Panc1 (cell line): ENCODE results near the gene FOCAD. TPM values are rescaled to one million over a fixed set of nuclear protein-coding genes. Genes with fewer than 3 reads are reported as not detected.

Experiments
- ATAC-seq: fragments of 200-7000 bp; cut with Tn5 transposase; 2 replicates; pipeline ENCODE4 v1.9.1; 2020; ENCODE audit warnings: mild to moderate bottlenecking, moderate library complexity
- BruUV-seq: library from RNA; stranded (reverse); fragments of 400-500 nt; replicated peaks from 2 replicates; lab custom pipeline; 2021; lab: Mats Ljungman, UMichigan
- CTCF ChIA-PET: fragments of 300-600 bp; sonication (Branson Sonifier 250); formaldehyde crosslinking; loops from one replicate; lab custom pipeline; 2022; ENCODE audit warnings: antibody characterized with exemption; lab: Charles Lee
- POLR2A ChIA-PET: fragments of 300-600 bp; sonication (Branson Sonifier 250); formaldehyde crosslinking; loops from one replicate; lab custom pipeline; 2022; ENCODE audit warnings: antibody characterized with exemption; lab: Charles Lee
- DNase-seq: peaks from one replicate; pipeline ENCODE4 v3.0.0-alpha.2; 2010; ENCODE audit warnings: low read depth, low spot score
- H3K27ac ChIP-seq: 2 replicates; pipeline ENCODE4 v1.5.1; 2011; ENCODE audit warnings: mild to moderate bottlenecking, low read length, inconsistent platforms
- H3K27me3 ChIP-seq: fragments of 200-500 bp; sonication (Bioruptor generic); 2 replicates; pipeline ENCODE4 v1.6.0; 2014; ENCODE audit warnings: low read length, inconsistent platforms; ENCODE audit not compliant: control insufficient read depth, insufficient read depth
- H3K36me3 ChIP-seq: fragments of 200-500 bp; sonication (Bioruptor generic); 2 replicates; pipeline ENCODE4 v1.5.1; 2014; ENCODE audit warnings: inconsistent platforms, mild to moderate bottlenecking, low read length, moderate library complexity; ENCODE audit not compliant: control insufficient read depth, insufficient read depth
- H3K4me1 ChIP-seq: 2 replicates; pipeline ENCODE4 v1.5.1; 2011; ENCODE audit warnings: inconsistent platforms, mild to moderate bottlenecking, low read length, moderate library complexity; ENCODE audit not compliant: control insufficient read depth, insufficient read depth
- H3K4me3 ChIP-seq, 2 experiments: 2 replicates each; pipeline ENCODE4 v1.5.1; 2011 to 2012; ENCODE audit warnings: low read depth in 2 of 2, low read length in 2 of 2, mild to moderate bottlenecking in 2 of 2, inconsistent platforms in 1 of 2, moderate library complexity in 1 of 2
- H3K9me3 ChIP-seq: fragments of 200-500 bp; sonication (Bioruptor generic); 2 replicates; pipeline ENCODE4 v1.5.1; 2014; ENCODE audit warnings: low read depth, mild to moderate bottlenecking, inconsistent platforms, low read length, moderate library complexity; ENCODE audit not compliant: control insufficient read depth, insufficient read depth
- CTCF ChIP-seq: fragments of 450-650 bp; IDR thresholded peaks from 2 replicates; pipeline ENCODE4 v1.5.1; 2017; ENCODE audit warnings: mild to moderate bottlenecking
- POLR2AphosphoS5 ChIP-seq: IDR thresholded peaks from 2 replicates; pipeline ENCODE4 v1.6.1; 2012; ENCODE audit warnings: mild to moderate bottlenecking, low read depth, low read length, moderate library complexity
- SIN3A ChIP-seq: IDR thresholded peaks from 2 replicates; pipeline ENCODE4 v1.6.1; 2012; ENCODE audit warnings: low read depth, mild to moderate bottlenecking, low read length, moderate library complexity, borderline replicate concordance; ENCODE audit not compliant: insufficient read depth
- TCF7L2 ChIP-seq: IDR thresholded peaks from 2 replicates; pipeline ENCODE4 v1.6.1; 2011; ENCODE audit warnings: mild to moderate bottlenecking, low read depth, low read length, inconsistent platforms
- in situ Hi-C: cut with HindIII; loops from 2 replicates; pipeline ENCODE4 v1.10.0; 2016; ENCODE audit warnings: low sequenced_read_pairs, low pct_unique_long_range_greater_than_20kb
- intact Hi-C: fragments of 100-400 bp; cut with micrococcal nuclease; formaldehyde crosslinking; loops from one replicate; pipeline ENCODE4 v1.10.0; 2022; ENCODE audit not compliant: unreplicated experiment
- total RNA-seq: library from RNA; stranded (reverse); gene quantifications from one replicate; pipeline ENCODE4 v1.2.1, GENCODE V29; 2021; ENCODE audit not compliant: unreplicated experiment
- TF ChIP-seq, protein P1 (sequence below), 2 experiments: IDR thresholded peaks; 2 replicates each; pipeline ENCODE4 v1.6.1; 2011 to 2012; ENCODE audit warnings: low read depth in 2 of 2, control low read depth in 1 of 2, low read length in 1 of 2, mild to moderate bottlenecking in 1 of 2, moderate library complexity in 1 of 2; ENCODE audit not compliant: insufficient read depth in 1 of 2

Gene FOCAD
- total RNA-seq, 1 experiment from 2014 or later: 9.8 TPM

DNA sequence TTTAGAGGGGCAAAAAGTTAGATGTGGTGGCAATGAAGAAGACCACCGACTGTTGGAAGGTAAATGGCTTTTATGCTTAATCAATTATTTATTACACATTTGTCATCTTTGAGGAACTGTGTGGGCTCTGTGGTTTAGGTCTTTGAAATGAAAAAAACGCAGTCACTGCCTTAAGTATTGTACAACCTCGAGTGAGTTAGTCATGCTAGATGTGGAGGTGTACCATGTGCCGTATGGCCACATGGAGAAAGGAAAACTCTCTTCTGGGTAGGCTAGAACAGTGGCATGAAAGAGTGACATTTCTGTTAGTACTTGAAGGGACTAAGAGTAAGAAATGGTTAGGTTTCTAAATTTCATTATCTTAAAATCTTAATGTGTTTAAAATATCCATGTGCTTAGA, 181.3 kb downstream of the FOCAD start:
- TF ChIP-seq SIN3A (no peak), TCF7L2 (no peak), CTCF (no peak), POLR2AphosphoS5 (no peak)
- TF ChIP-seq, protein P1, sequence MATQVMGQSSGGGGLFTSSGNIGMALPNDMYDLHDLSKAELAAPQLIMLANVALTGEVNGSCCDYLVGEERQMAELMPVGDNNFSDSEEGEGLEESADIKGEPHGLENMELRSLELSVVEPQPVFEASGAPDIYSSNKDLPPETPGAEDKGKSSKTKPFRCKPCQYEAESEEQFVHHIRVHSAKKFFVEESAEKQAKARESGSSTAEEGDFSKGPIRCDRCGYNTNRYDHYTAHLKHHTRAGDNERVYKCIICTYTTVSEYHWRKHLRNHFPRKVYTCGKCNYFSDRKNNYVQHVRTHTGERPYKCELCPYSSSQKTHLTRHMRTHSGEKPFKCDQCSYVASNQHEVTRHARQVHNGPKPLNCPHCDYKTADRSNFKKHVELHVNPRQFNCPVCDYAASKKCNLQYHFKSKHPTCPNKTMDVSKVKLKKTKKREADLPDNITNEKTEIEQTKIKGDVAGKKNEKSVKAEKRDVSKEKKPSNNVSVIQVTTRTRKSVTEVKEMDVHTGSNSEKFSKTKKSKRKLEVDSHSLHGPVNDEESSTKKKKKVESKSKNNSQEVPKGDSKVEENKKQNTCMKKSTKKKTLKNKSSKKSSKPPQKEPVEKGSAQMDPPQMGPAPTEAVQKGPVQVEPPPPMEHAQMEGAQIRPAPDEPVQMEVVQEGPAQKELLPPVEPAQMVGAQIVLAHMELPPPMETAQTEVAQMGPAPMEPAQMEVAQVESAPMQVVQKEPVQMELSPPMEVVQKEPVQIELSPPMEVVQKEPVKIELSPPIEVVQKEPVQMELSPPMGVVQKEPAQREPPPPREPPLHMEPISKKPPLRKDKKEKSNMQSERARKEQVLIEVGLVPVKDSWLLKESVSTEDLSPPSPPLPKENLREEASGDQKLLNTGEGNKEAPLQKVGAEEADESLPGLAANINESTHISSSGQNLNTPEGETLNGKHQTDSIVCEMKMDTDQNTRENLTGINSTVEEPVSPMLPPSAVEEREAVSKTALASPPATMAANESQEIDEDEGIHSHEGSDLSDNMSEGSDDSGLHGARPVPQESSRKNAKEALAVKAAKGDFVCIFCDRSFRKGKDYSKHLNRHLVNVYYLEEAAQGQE (IDR thresholded peaks at IDR 0.05; ENCODE audit: insufficient read depth in 1 of 2, low read depth in 2 of 2, low read length in 1 of 2): no peak
- ChIA-PET CTCF (no interaction called here), POLR2A (no interaction called here)
- intact Hi-C loops: no loop called here
- no peaks in the 10 kb centered on the region for H3K4me1 ChIP-seq
- no peaks in the 10 kb centered on the region for H3K27me3 ChIP-seq
- DNase-seq: no peak
- H3K4me3 ChIP-seq: no peak overlapping the region
- BruUV-seq: no TSS peak
- no peaks in the 10 kb centered on the region for H3K36me3 ChIP-seq
- no peaks in the 10 kb centered on the region for H3K9me3 ChIP-seq
- in situ Hi-C loops: no loop called here
- no peak overlapping the region for H3K27ac ChIP-seq
- ATAC-seq: no peak

DNA sequence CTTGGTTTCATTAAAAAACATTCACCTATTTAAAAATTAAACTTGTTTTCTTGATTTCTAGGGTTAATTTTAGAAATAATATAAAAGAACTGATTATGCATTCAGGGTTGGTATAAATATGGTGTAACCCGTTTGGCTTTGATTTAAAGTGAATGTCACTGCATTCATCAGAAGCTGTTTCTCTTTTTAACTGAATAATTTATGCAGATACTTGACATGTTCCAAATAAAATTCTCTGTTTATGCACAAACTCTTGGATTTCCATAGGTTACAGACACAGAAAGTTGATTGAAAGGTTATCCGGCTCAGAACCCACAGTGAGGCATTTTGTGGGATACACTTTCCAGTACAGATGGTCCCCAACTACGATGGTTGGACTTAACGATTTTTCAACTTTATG, 186.1 kb downstream of the FOCAD start:
- H3K9me3 ChIP-seq: no peaks in the 10 kb centered on the region
- BruUV-seq: no TSS peak
- intact Hi-C loops: no loop called here
- in situ Hi-C loops: no loop called here
- no peak for TF ChIP-seq POLR2AphosphoS5
- TF ChIP-seq TCF7L2: no peak
- no peak for TF ChIP-seq CTCF
- no peak for TF ChIP-seq SIN3A
- TF ChIP-seq, protein P1 (IDR thresholded peaks at IDR 0.05; ENCODE audit: insufficient read depth in 1 of 2, low read depth in 2 of 2, low read length in 1 of 2): no peak
- ChIA-PET CTCF (no interaction called here), POLR2A (no interaction called here)
- H3K27me3 ChIP-seq: no peaks in the 10 kb centered on the region
- DNase-seq (no peak), ATAC-seq (no peak)
- no peak overlapping the region for H3K4me3 ChIP-seq
- no peaks in the 10 kb centered on the region for H3K36me3 ChIP-seq
- H3K27ac ChIP-seq: no peak overlapping the region
- no peaks in the 10 kb centered on the region for H3K4me1 ChIP-seq
